HepG2 (cell line): ENCODE results near the gene TPRKB. TPM values are rescaled to one million over a fixed set of nuclear protein-coding genes. Genes with fewer than 3 reads are reported as not detected.
A peak's percentile ranks its signal among the peaks of the same experiment; 100 is the strongest.

Source experiments
- ATF1 ChIP-seq: IDR thresholded peaks from 2 replicates; pipeline ENCODE4 v1.6.1; 2016; ENCODE audit warnings: mild to moderate bottlenecking, control low read depth
- DNMT1 ChIP-seq: sonication (generic); formaldehyde crosslinking; IDR thresholded peaks from 2 replicates; pipeline ENCODE4 v1.5.1; 2020; ENCODE audit warnings: mild to moderate bottlenecking, missing genetic modification reagents
- FOXJ3 ChIP-seq: sonication (generic); formaldehyde crosslinking; IDR thresholded peaks from 2 replicates; pipeline ENCODE4 v1.4.0; 2020; ENCODE audit warnings: missing genetic modification reagents, mild to moderate bottlenecking, borderline replicate concordance
- MATR3 ChIP-seq: sonication (generic); formaldehyde crosslinking; IDR thresholded peaks from 2 replicates; pipeline ENCODE4 v1.4.0; 2020; ENCODE audit warnings: missing genetic modification reagents
- ONECUT2 ChIP-seq: sonication (generic); formaldehyde crosslinking; IDR thresholded peaks from 2 replicates; pipeline ENCODE4 v1.4.0; 2020; ENCODE audit warnings: missing genetic modification reagents
- PHF20 ChIP-seq: sonication (generic); formaldehyde crosslinking; IDR thresholded peaks from 2 replicates; pipeline ENCODE4 v1.5.0; 2020; ENCODE audit warnings: mild to moderate bottlenecking, missing genetic modification reagents
- RFX3 ChIP-seq: IDR thresholded peaks from 2 replicates; pipeline ENCODE4 v1.6.1; 2016; ENCODE audit warnings: missing biosample characterization, missing genetic modification reagents
- SPEN ChIP-seq: sonication (generic); formaldehyde crosslinking; IDR thresholded peaks from 2 replicates; pipeline ENCODE4 v1.5.1; 2020; ENCODE audit warnings: low read depth, mild to moderate bottlenecking, missing genetic modification reagents
- TCF7 ChIP-seq: sonication (generic); IDR thresholded peaks from 2 replicates; pipeline ENCODE4 v1.6.1; 2016; ENCODE audit warnings: antibody characterized with exemption, low read depth
- ZBTB38 ChIP-seq: sonication (generic); formaldehyde crosslinking; IDR thresholded peaks from 2 replicates; pipeline ENCODE4 v1.5.1; 2020; ENCODE audit warnings: mild to moderate bottlenecking, missing genetic modification reagents
- ZBTB42 ChIP-seq: sonication (generic); formaldehyde crosslinking; IDR thresholded peaks from 2 replicates; pipeline ENCODE4 v1.5.0; 2020; ENCODE audit warnings: mild to moderate bottlenecking, missing genetic modification reagents
- ZNF10 ChIP-seq: sonication (generic); formaldehyde crosslinking; IDR thresholded peaks from 2 replicates; pipeline ENCODE4 v1.4.0; 2020; ENCODE audit warnings: mild to moderate bottlenecking, low read depth, missing genetic modification reagents, borderline replicate concordance
- ZNF333 ChIP-seq: sonication (generic); formaldehyde crosslinking; IDR thresholded peaks from 2 replicates; pipeline ENCODE4 v1.4.0; 2020; ENCODE audit warnings: mild to moderate bottlenecking, missing genetic modification reagents, borderline replicate concordance
- ZNF510 ChIP-seq: sonication (generic); formaldehyde crosslinking; IDR thresholded peaks from 2 replicates; pipeline ENCODE4 v1.4.0; 2020; ENCODE audit warnings: low read depth, mild to moderate bottlenecking, missing genetic modification reagents
- ZNF703 ChIP-seq: sonication (generic); formaldehyde crosslinking; IDR thresholded peaks from 2 replicates; pipeline ENCODE4 v1.5.1; 2020; ENCODE audit warnings: missing genetic modification reagents, mild to moderate bottlenecking, moderate library complexity, borderline replicate concordance
- ZNF746 ChIP-seq: sonication (generic); formaldehyde crosslinking; IDR thresholded peaks from 2 replicates; pipeline ENCODE4 v1.8.0; 2022; ENCODE audit warnings: mild to moderate bottlenecking, missing genetic modification reagents
- ZSCAN9 ChIP-seq: IDR thresholded peaks from 2 replicates; pipeline ENCODE4 v1.6.1; 2016; ENCODE audit warnings: borderline replicate concordance
- polyA plus RNA-seq, 8 experiments: library from polyadenylated mRNA; depleted of rRNA in 3 of 8; stranded (reverse) in 7 of 8; unstranded in 1 of 8; fragments of >200 nt; fragmentation: Illumina TruSeq in 4 of 8; extraction: Trizol in 4 of 8; gene quantifications; 2 replicates each; pipeline versions ENCODE4 v1.2.1 to v1.2.3, GENCODE V29; 2011 to 2016; ENCODE audit warnings: low read depth in 4 of 8, missing spikeins in 1 of 8, mixed read lengths in 1 of 8; ENCODE audit not compliant: insufficient read depth in 1 of 8
- total RNA-seq, 5 experiments: library from RNA; depleted of rRNA; stranded (reverse); fragments of >200 nt; fragmentation: Illumina TruSeq; extraction: Trizol; gene quantifications; 2 replicates each; pipeline ENCODE4 v1.2.3, GENCODE V29; 2016; ENCODE audit warnings: low read depth in 1 of 5
- TF ChIP-seq, protein P1 (sequence below): sonication (generic); formaldehyde crosslinking; IDR thresholded peaks from 2 replicates; pipeline ENCODE4; 2020; ENCODE audit warnings: missing genetic modification reagents, mild to moderate bottlenecking, borderline replicate concordance
- TF ChIP-seq, protein P2 (sequence below): sonication (generic); formaldehyde crosslinking; IDR thresholded peaks from 2 replicates; pipeline ENCODE4 v1.8.0; 2022; ENCODE audit warnings: missing genetic modification reagents, mild to moderate bottlenecking, moderate library complexity, borderline replicate concordance
- TF ChIP-seq, protein P3 (sequence below): sonication (generic); formaldehyde crosslinking; IDR thresholded peaks from 2 replicates; pipeline ENCODE4 v1.4.0; 2020; ENCODE audit warnings: missing genetic modification reagents
- TF ChIP-seq, protein P4 (sequence below): sonication (generic); formaldehyde crosslinking; IDR thresholded peaks from 2 replicates; pipeline ENCODE4 v1.4.0; 2020; ENCODE audit warnings: missing genetic modification reagents

TPRKB gene
- total and polyA plus RNA-seq, 2 of the 13 experiments (the other 11 are each of a cell fraction or from before 2014, with no cell fraction given): 32.0 to 58.0 TPM

DNA sequence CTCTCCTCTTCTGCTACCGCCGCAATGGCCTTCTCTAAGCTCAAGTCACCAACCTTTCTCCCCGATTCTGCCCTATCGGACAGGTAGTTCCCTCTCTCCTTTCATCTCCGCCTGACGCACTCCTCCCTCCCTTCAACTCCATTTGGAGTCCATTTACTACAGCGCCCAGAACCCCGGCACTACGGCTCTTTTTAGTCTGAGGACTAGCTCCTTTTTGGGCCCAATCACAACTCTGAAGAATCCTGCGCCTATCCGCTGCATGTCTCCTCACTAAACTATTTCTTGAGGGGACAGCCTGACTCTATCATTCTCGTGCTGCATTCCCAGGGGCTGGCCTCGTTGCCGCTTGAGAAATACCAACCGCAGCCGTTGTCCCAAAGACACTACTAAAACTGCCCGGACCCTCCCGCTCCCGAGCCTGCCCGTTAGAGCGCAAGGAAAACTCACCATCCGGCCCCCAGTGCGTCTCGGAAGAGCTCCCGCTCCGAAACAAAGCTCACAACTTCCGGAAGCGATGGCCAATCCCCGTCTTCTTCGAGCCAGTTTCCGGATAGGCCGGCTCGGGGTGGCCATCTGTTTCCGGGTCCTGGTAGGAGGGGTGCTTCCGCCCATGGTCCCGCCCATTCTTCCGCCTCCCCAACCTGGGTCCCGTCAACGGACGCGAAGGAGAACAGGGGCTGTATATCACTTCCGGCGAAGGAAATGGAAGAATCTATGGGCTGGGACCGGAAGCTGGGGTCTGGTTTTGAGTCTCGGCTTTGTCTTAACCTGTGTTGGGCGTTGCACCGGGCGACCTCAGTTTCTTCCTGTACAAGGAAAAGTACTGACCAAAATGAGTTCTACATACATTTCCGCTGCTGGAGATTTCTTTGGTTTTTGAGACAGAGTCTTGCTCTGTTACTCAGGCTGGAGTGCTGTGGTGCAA, at the start of gene TPRKB (continued):
- TF ChIP-seq ATF1 (CRISPR knock-in tag) (peak; percentile 86), ZBTB38 (peak; percentile 98), ZNF333 (peak; percentile 68), RFX3 (CRISPR knock-in tag) (no peak), SPEN (peak; percentile 96), ZNF703 (CRISPR knock-in tag) (no peak; the same call in 1 of the 2 replicates), ONECUT2 (CRISPR knock-in tag) (no peak), FOXJ3 (CRISPR knock-in tag) (peak; percentile 26; the same call in 1 of the 2 replicates), PHF20 (CRISPR knock-in tag) (peak; percentile 100), ZBTB42 (CRISPR knock-in tag) (no peak), ZNF746 (CRISPR knock-in tag) (peak; percentile 41; the same call in 1 of the 2 replicates), ZNF510 (CRISPR knock-in tag) (peak; percentile 92; the same call in 1 of the 2 replicates), MATR3 (CRISPR knock-in tag) (no peak), ZNF10 (no peak), DNMT1 (peak; percentile 89), TCF7 (no peak), ZSCAN9 (peak; percentile 81)
- TF ChIP-seq, protein P1, sequence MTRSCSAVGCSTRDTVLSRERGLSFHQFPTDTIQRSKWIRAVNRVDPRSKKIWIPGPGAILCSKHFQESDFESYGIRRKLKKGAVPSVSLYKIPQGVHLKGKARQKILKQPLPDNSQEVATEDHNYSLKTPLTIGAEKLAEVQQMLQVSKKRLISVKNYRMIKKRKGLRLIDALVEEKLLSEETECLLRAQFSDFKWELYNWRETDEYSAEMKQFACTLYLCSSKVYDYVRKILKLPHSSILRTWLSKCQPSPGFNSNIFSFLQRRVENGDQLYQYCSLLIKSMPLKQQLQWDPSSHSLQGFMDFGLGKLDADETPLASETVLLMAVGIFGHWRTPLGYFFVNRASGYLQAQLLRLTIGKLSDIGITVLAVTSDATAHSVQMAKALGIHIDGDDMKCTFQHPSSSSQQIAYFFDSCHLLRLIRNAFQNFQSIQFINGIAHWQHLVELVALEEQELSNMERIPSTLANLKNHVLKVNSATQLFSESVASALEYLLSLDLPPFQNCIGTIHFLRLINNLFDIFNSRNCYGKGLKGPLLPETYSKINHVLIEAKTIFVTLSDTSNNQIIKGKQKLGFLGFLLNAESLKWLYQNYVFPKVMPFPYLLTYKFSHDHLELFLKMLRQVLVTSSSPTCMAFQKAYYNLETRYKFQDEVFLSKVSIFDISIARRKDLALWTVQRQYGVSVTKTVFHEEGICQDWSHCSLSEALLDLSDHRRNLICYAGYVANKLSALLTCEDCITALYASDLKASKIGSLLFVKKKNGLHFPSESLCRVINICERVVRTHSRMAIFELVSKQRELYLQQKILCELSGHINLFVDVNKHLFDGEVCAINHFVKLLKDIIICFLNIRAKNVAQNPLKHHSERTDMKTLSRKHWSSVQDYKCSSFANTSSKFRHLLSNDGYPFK (CRISPR knock-in tag): peak; percentile 95; the same call in 1 of the 2 replicates
- TF ChIP-seq, protein P2, sequence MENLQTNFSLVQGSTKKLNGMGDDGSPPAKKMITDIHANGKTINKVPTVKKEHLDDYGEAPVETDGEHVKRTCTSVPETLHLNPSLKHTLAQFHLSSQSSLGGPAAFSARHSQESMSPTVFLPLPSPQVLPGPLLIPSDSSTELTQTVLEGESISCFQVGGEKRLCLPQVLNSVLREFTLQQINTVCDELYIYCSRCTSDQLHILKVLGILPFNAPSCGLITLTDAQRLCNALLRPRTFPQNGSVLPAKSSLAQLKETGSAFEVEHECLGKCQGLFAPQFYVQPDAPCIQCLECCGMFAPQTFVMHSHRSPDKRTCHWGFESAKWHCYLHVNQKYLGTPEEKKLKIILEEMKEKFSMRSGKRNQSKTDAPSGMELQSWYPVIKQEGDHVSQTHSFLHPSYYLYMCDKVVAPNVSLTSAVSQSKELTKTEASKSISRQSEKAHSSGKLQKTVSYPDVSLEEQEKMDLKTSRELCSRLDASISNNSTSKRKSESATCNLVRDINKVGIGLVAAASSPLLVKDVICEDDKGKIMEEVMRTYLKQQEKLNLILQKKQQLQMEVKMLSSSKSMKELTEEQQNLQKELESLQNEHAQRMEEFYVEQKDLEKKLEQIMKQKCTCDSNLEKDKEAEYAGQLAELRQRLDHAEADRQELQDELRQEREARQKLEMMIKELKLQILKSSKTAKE (CRISPR knock-in tag): peak; percentile 7; the same call in 1 of the 2 replicates
- TF ChIP-seq, protein P3, sequence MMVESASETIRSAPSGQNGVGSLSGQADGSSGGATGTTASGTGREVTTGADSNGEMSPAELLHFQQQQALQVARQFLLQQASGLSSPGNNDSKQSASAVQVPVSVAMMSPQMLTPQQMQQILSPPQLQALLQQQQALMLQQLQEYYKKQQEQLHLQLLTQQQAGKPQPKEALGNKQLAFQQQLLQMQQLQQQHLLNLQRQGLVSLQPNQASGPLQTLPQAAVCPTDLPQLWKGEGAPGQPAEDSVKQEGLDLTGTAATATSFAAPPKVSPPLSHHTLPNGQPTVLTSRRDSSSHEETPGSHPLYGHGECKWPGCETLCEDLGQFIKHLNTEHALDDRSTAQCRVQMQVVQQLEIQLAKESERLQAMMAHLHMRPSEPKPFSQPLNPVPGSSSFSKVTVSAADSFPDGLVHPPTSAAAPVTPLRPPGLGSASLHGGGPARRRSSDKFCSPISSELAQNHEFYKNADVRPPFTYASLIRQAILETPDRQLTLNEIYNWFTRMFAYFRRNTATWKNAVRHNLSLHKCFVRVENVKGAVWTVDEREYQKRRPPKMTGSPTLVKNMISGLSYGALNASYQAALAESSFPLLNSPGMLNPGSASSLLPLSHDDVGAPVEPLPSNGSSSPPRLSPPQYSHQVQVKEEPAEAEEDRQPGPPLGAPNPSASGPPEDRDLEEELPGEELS: peak; percentile 21
- TF ChIP-seq, protein P4, sequence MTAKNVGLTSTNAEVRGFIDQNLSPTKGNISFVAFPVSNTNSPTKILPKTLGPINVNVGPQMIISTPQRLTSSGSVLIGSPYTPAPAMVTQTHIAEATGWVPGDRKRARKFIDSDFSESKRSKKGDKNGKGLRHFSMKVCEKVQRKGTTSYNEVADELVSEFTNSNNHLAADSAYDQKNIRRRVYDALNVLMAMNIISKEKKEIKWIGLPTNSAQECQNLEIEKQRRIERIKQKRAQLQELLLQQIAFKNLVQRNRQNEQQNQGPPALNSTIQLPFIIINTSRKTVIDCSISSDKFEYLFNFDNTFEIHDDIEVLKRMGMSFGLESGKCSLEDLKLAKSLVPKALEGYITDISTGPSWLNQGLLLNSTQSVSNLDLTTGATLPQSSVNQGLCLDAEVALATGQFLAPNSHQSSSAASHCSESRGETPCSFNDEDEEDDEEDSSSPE (CRISPR knock-in tag): peak; percentile 97
